Tibial artery (tissue), 4 donors: ENCODE measurements around the gene C1S.
A peak's percentile ranks its signal among the peaks of the same experiment; 100 is the strongest.
"Not testable (repeated sequence)": the region's sequence is repeated elsewhere in the genome, so short reads cannot be mapped to it uniquely, and the experiment has no call there.

Source experiments
- DNase-seq, 2 donors: peaks; one replicate each; pipeline ENCODE4 v3.0.0-alpha.2; 2019
- H3K27ac ChIP-seq, 2 donors: fragments of 200-600 bp; sonication (generic) in 1 of 2; 1 replicate in 1 of 2; 2 replicates in 1 of 2; pipeline ENCODE4 v1.5.1; 2018 to 2019; ENCODE audit warnings: mild to moderate bottlenecking in 1 of 2
- H3K27me3 ChIP-seq, 2 donors: fragments of 200-600 bp; sonication (generic) in 1 of 2; one replicate each; pipeline versions ENCODE4 v1.5.1 to v1.6.0; 2016 to 2019
- H3K36me3 ChIP-seq, 3 donors: fragments of 200-600 bp; sonication (generic) in 2 of 3; one replicate each; pipeline ENCODE4 v1.5.1; 2016 to 2019; ENCODE audit warnings: mild to moderate bottlenecking in 2 of 3
- H3K4me1 ChIP-seq, 4 donors: fragments of 200-600 bp; sonication (generic) in 2 of 4; 1 replicate in 3 of 4; 2 replicates in 1 of 4; pipeline ENCODE4 v1.5.1; 2016 to 2019
- H3K4me3 ChIP-seq, 2 donors: fragments of 200-600 bp; sonication (generic) in 1 of 2; 1 replicate in 1 of 2; 2 replicates in 1 of 2; pipeline ENCODE4 v1.5.1; 2018 to 2019; ENCODE audit warnings: mild to moderate bottlenecking in 2 of 2
- H3K9me3 ChIP-seq, 3 donors: fragments of 200-600 bp; sonication (generic) in 1 of 3; one replicate each; pipeline ENCODE4 v1.5.1; 2016 to 2019
- intact Hi-C: fragments of 100-400 bp; cut with DNase I; formaldehyde crosslinking; loops from one replicate; pipeline ENCODE4 v1.15.0; 2023; ENCODE audit warnings: low total_unique reads
- TF ChIP-seq, protein P1 (sequence below), 2 experiments: fragments of 200-600 bp in 1 of 2; fragments of 450-650 bp in 1 of 2; IDR thresholded peaks; one replicate each; pipeline ENCODE4 v1.5.1; 2017 to 2019; ENCODE audit warnings: antibody characterized with exemption in 2 of 2, mild to moderate bottlenecking in 1 of 2, moderate library complexity in 1 of 2

C1S gene

DNA sequence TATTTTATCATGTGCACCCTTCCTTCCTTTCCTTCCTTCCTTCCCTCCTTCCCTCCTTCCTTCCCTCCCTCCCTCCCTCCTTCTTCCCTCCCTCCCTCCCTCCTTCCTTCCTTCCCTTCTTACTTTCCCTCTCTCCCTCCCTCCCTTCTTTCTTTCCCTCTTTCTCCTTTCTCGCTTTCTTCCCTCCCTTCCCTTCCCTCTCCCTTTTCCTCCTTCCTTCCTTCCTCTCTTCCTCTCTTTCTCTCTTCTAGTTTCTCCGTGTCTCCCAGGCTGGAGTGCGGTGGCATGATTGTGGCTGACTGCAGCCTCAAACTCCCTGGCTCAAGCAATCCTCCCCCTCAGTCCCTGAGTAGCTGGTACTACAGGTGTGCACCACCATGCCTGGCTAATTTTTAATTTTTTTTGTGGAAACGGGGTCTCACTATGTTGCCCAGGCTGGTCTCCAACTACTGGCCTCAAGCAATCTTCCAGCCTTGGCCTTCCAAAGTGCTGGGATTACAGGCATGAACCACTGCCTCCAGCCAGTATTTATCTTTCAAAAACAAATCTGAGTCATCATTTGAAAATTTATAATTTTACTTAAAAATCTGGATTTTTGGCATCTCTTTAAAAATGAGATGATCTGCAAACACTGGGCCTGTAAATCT, 40.7 kb downstream of the C1S start:
- Histone ChIP-seq H3K27me3 (no peaks in the 10 kb centered on the region), H3K36me3 (peaks cover 10 to 57% (median 12%) of the 10 kb centered on the region in 3 donors), H3K27ac (peak overlapping the region in 1 of 2 donors; percentile 24), H3K4me3 (no peak overlapping the region), H3K4me1 (peaks cover 0 to 3% (median 0%) of the 10 kb centered on the region in 4 donors), H3K9me3 (peaks cover 0 to 2% (median 0%) of the 10 kb centered on the region in 3 donors)
- intact Hi-C loops = no loop called here
- DNase-seq = peak; percentile 20 to 24
- TF ChIP-seq, protein P1, sequence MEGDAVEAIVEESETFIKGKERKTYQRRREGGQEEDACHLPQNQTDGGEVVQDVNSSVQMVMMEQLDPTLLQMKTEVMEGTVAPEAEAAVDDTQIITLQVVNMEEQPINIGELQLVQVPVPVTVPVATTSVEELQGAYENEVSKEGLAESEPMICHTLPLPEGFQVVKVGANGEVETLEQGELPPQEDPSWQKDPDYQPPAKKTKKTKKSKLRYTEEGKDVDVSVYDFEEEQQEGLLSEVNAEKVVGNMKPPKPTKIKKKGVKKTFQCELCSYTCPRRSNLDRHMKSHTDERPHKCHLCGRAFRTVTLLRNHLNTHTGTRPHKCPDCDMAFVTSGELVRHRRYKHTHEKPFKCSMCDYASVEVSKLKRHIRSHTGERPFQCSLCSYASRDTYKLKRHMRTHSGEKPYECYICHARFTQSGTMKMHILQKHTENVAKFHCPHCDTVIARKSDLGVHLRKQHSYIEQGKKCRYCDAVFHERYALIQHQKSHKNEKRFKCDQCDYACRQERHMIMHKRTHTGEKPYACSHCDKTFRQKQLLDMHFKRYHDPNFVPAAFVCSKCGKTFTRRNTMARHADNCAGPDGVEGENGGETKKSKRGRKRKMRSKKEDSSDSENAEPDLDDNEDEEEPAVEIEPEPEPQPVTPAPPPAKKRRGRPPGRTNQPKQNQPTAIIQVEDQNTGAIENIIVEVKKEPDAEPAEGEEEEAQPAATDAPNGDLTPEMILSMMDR (IDR thresholded peaks at IDR 0.05) = no peak

DNA sequence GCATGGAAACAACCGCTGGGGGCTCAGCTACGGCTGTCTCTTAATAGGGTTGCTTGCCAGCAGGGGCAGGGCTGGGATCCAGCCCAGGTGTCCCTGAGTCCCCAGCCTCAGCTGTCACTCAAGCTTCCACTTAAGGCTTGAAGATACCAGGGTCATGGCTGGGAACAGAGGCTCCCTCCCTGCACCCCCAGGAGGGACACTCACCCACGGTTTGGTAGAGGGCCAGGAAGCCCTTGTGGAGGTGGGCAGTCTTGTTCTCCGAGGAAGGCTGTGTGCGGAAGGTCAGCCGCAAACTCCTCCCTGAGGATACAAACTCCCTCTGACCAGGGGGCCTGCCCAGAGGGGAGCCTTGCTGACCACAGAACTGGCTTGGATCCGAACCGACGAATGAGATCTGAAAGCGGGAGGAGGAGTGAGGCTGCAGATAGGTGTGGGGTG, 41.2 kb downstream of the C1S start:
- Histone ChIP-seq H3K36me3 (peaks cover 10 to 57% (median 12%) of the 10 kb centered on the region in 3 donors), H3K4me1 (peaks cover 0 to 6% (median 0%) of the 10 kb centered on the region in 4 donors), H3K27ac (peak overlapping the region in 1 of 2 donors; percentile 24), H3K27me3 (no peaks in the 10 kb centered on the region), H3K4me3 (no peak overlapping the region), H3K9me3 (peaks cover 0 to 4% (median 0%) of the 10 kb centered on the region in 3 donors)
- intact Hi-C loops = no loop called here
- peak in 1 of 2 donors; percentile 68 for DNase-seq
- TF ChIP-seq, protein P1 (IDR thresholded peaks at IDR 0.05) = no peak

- Histone ChIP-seq H3K4me1 (peaks cover 0 to 12% (median 1%) of the 10 kb centered on the region in 4 donors), H3K9me3 (peaks cover 0 to 4% (median 0%) of the 10 kb centered on the region in 3 donors), H3K4me3 (no peak overlapping the region), H3K27ac (no peak overlapping the region), H3K36me3 (peaks cover 10 to 53% (median 12%) of the 10 kb centered on the region in 3 donors), H3K27me3 (no peaks in the 10 kb centered on the region)
- intact Hi-C loops = no loop called here
- TF ChIP-seq, protein P1 (IDR thresholded peaks at IDR 0.05) = no peak
- DNase-seq = peak in 1 of 2 donors; percentile 15
These were observed 42.1 kb downstream of the C1S start for GRCh38 chr12:7102582-7102981.

DNA sequence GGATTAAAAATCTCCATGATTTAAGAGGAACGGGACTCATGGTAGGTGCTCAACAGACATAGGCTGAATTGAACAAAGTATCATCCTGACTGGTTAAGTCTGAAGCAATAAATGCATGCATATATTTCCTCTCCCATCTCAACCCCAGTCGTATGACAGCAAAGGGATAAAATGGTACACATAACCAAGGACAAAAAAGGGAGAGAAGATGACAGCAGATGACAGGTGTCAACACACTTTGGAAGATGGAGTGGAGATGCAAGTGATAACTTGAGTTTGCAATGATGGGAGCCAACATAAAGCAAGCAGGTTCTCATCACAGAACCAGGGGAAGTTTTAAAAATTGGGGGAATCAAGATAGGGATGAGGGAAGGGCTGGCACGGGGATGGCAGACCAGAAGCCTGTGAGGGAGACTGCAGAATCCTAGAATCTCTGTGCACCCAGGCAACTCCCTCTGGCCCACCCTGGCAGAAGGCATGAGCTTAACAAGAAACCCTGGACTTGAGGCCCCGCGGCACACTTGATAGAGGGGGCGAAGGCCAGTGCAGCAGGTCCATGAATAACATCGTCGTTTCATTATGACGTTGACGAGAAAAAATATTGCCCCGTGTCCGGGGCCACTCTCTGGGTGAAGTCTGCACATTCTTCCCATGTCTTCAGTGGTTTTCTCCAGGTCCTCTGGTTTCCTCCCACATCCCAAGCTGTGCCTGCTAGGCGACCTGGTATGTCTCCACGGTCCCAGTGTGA, 43.5 kb downstream of the C1S start:
- Histone ChIP-seq H3K36me3 (peaks cover 8 to 40% (median 10%) of the 10 kb centered on the region in 3 donors), H3K4me3 (no peak overlapping the region), H3K27me3 (no peaks in the 10 kb centered on the region), H3K27ac (no peak overlapping the region), H3K9me3 (peaks cover 0 to 4% (median 0%) of the 10 kb centered on the region in 3 donors), H3K4me1 (peaks cover 0 to 19% (median 6%) of the 10 kb centered on the region in 4 donors)
- intact Hi-C loops = no loop called here
- peak in 1 of 2 donors; percentile 44 for DNase-seq
- TF ChIP-seq, protein P1 (IDR thresholded peaks at IDR 0.05) = no peak

GRCh38 chr12:7106082-7106481, 45.6 kb downstream of the C1S start:
- TF ChIP-seq, protein P1 (IDR thresholded peaks at IDR 0.05) = no peak
- no peak overlapping the region for H3K27ac ChIP-seq
- intact Hi-C loops = loop anchor here (5.0 kb wide), 1 partner anchor 89 kb away; the partner anchor contains the start of gene LPCAT3

GRCh38 chr12:7107181-7107580, 46.7 kb downstream of the C1S start:
- intact Hi-C loops = loop anchor here (5.0 kb wide), 1 partner anchor 90 kb away; the partner anchor contains the start of gene LPCAT3
- not testable (repeated sequence) for H3K9me3 ChIP-seq, H3K27me3 ChIP-seq
- peak overlapping the region; percentile 18 to 92 for H3K27ac ChIP-seq
- H3K4me1 ChIP-seq = peaks cover 0 to 24% (median 14%) of the 10 kb centered on the region in 4 donors
- peaks cover 0 to 19% (median 10%) of the 10 kb centered on the region in 3 donors for H3K36me3 ChIP-seq
- peak in 1 of 2 donors; percentile 35 for DNase-seq
- H3K4me3 ChIP-seq = peak overlapping the region; percentile 62 to 69

More at GRCh38 chr12:7106082-7106481, 45.6 kb downstream of the C1S start:
- Histone ChIP-seq H3K27me3 (no peaks in the 10 kb centered on the region), H3K9me3 (peaks cover 0 to 4% (median 0%) of the 10 kb centered on the region in 3 donors), H3K36me3 (peaks cover 0 to 26% (median 10%) of the 10 kb centered on the region in 3 donors), H3K4me1 (peaks cover 0 to 27% (median 14%) of the 10 kb centered on the region in 4 donors), H3K4me3 (no peak overlapping the region)
- DNase-seq = no peak
